IMR-90 (cell line): Measurements from ENCODE around the gene SLC2A11. TPM values are rescaled to one million over a fixed set of nuclear protein-coding genes. Genes with fewer than 3 reads are reported as not detected.

Source experiments
- ATAC-seq: fragments of 200-7000 bp; cut with Tn5 transposase; 2 replicates; pipeline ENCODE4 v1.9.1; 2020; ENCODE audit warnings: low read depth, mild to moderate bottlenecking, moderate library complexity
- BruUV-seq: library from RNA; stranded (reverse); fragments of 400-500 nt; replicated peaks from 2 replicates; lab custom pipeline; 2021; lab: Mats Ljungman, UMichigan
- CTCF ChIA-PET: fragments of 300-600 bp; formaldehyde crosslinking; extraction: SDS; loops from one replicate; lab custom pipeline; 2021; ENCODE audit warnings: antibody characterized with exemption; lab: Yijun Ruan, JAX
- POLR2A ChIA-PET: fragments of 300-600 bp; sonication (Branson Sonifier 250); formaldehyde crosslinking; loops from one replicate; lab custom pipeline; 2022; ENCODE audit warnings: antibody characterized with exemption; ENCODE audit not compliant: unreplicated experiment; lab: Charles Lee
- DNase-seq: peaks from one replicate; pipeline ENCODE4 v3.0.0; 2013
- H2AFZ ChIP-seq: replicated peaks from 2 replicates; pipeline ENCODE3; 2013; ENCODE audit warnings: low read length, mild to moderate bottlenecking; ENCODE audit not compliant: poor library complexity
- H2AK5ac ChIP-seq: 2 replicates; pipeline ENCODE4 v1.6.1; 2013; ENCODE audit warnings: low read depth, low read length, inconsistent platforms
- H2AK9ac ChIP-seq: replicated peaks from 2 replicates; pipeline ENCODE3; 2013; ENCODE audit warnings: mild to moderate bottlenecking, low read depth, low read length, moderate library complexity; ENCODE audit not compliant: poor library complexity
- H2BK120ac ChIP-seq: 2 replicates; pipeline ENCODE4 v1.6.1; 2013; ENCODE audit warnings: low read depth, low read length, inconsistent platforms
- H2BK15ac ChIP-seq: 3 replicates; pipeline ENCODE4 v1.6.1; 2013; ENCODE audit warnings: low read depth, low read length, inconsistent platforms
- H2BK20ac ChIP-seq: 2 replicates; pipeline ENCODE4 v1.6.1; 2013; ENCODE audit warnings: low read depth, mild to moderate bottlenecking, inconsistent platforms, low read length, moderate library complexity
- H2BK5ac ChIP-seq: 2 replicates; pipeline ENCODE4 v1.6.1; 2013; ENCODE audit warnings: mild to moderate bottlenecking, low read depth, low read length, inconsistent platforms; ENCODE audit not compliant: poor library complexity, severe bottlenecking
- H3K14ac ChIP-seq: replicated peaks from 2 replicates; pipeline ENCODE4 v1.6.1; 2013; ENCODE audit warnings: low read depth, low read length, inconsistent platforms
- H3K18ac ChIP-seq: 2 replicates; pipeline ENCODE4 v1.6.1; 2013; ENCODE audit warnings: low read depth, low read length, control low read depth
- H3K23ac ChIP-seq: 2 replicates; pipeline ENCODE4 v1.6.1; 2013; ENCODE audit warnings: low read depth, low read length, inconsistent platforms
- H3K27ac ChIP-seq: 2 replicates; pipeline ENCODE4 v1.5.1; 2013; ENCODE audit warnings: mild to moderate bottlenecking, control low read depth, low read length; ENCODE audit not compliant: insufficient read depth
- H3K27me3 ChIP-seq: 2 replicates; pipeline ENCODE4 v1.6.1; 2013; ENCODE audit warnings: low read length; ENCODE audit not compliant: control insufficient read depth, insufficient read depth
- H3K36me3 ChIP-seq: 2 replicates; pipeline ENCODE4 v1.6.1; 2013; ENCODE audit warnings: low read length, mixed read lengths; ENCODE audit not compliant: control insufficient read depth, insufficient read depth
- H3K4ac ChIP-seq: 2 replicates; pipeline ENCODE4 v1.6.1; 2013; ENCODE audit warnings: low read depth, low read length, inconsistent platforms
- H3K4me1 ChIP-seq: 2 replicates; pipeline ENCODE4 v1.6.1; 2013; ENCODE audit warnings: low read length, mixed read lengths; ENCODE audit not compliant: control insufficient read depth, insufficient read depth
- H3K4me2 ChIP-seq: 2 replicates; pipeline ENCODE4 v1.6.1; 2013; ENCODE audit warnings: low read depth, mild to moderate bottlenecking, control low read depth, low read length, moderate library complexity
- H3K4me3 ChIP-seq: 2 replicates; pipeline ENCODE4 v1.5.1; 2013; ENCODE audit warnings: low read depth, mild to moderate bottlenecking, control low read depth, low read length, moderate library complexity; ENCODE audit not compliant: insufficient read depth
- H3K56ac ChIP-seq: 2 replicates; pipeline ENCODE4 v1.6.1; 2013; ENCODE audit warnings: low read length, inconsistent platforms; ENCODE audit not compliant: insufficient read depth; ENCODE audit errors: extremely low read depth
- H3K79me1 ChIP-seq, 2 experiments: 2 replicates each; pipeline ENCODE4 v1.6.1; 2013; ENCODE audit warnings: low read length in 2 of 2, inconsistent platforms in 1 of 2, low read depth in 1 of 2
- H3K9ac ChIP-seq: 2 replicates; pipeline ENCODE4 v1.6.1; 2013; ENCODE audit warnings: low read depth, low read length, control low read depth
- H3K9me1 ChIP-seq: 2 replicates; pipeline ENCODE4 v1.6.1; 2013; ENCODE audit warnings: low read length, inconsistent platforms; ENCODE audit not compliant: insufficient read depth
- H3K9me3 ChIP-seq: 2 replicates; pipeline ENCODE4 v1.6.1; 2013; ENCODE audit warnings: low read length; ENCODE audit not compliant: control insufficient read depth, insufficient read depth
- H4K20me1 ChIP-seq: 2 replicates; pipeline ENCODE4 v1.6.1; 2013; ENCODE audit warnings: low read length, inconsistent platforms; ENCODE audit not compliant: insufficient read depth
- H4K5ac ChIP-seq: 2 replicates; pipeline ENCODE4 v1.6.1; 2013; ENCODE audit warnings: mild to moderate bottlenecking, low read depth, low read length, control low read depth
- H4K8ac ChIP-seq, 2 experiments: 2 replicates each; pipeline ENCODE4 v1.6.1; 2013; ENCODE audit warnings: low read depth in 2 of 2, low read length in 2 of 2, control low read depth in 1 of 2, inconsistent platforms in 1 of 2
- H4K91ac ChIP-seq: 2 replicates; pipeline ENCODE4 v1.6.1; 2013; ENCODE audit warnings: low read depth, low read length, inconsistent platforms; ENCODE audit not compliant: insufficient read depth
- BHLHE40 ChIP-seq: fragments of 150-350 bp; IDR thresholded peaks from 2 replicates; pipeline ENCODE4 v1.6.1; 2016; ENCODE audit warnings: mild to moderate bottlenecking, low read depth, low read length
- CEBPB ChIP-seq: IDR thresholded peaks from 2 replicates; pipeline ENCODE4 v1.6.1; 2012; ENCODE audit warnings: low read depth, low read length, improper control_type of control experiment
- FOS ChIP-seq: fragments of 150-350 bp; IDR thresholded peaks from 2 replicates; pipeline ENCODE4 v1.6.1; 2016; ENCODE audit warnings: low read depth, low read length
- MAZ ChIP-seq: IDR thresholded peaks from 2 replicates; pipeline ENCODE4 v1.6.1; 2012; ENCODE audit warnings: low read depth, mild to moderate bottlenecking, low read length, improper control_type of control experiment, moderate library complexity, borderline replicate concordance
- MXI1 ChIP-seq: IDR thresholded peaks from 2 replicates; pipeline ENCODE4 v1.6.1; 2012; ENCODE audit warnings: low read depth, mild to moderate bottlenecking, low read length, moderate library complexity, borderline replicate concordance
- POLR2A ChIP-seq: IDR thresholded peaks from 2 replicates; pipeline ENCODE4 v1.6.1; 2012; ENCODE audit warnings: mild to moderate bottlenecking, low read depth, low read length
- RAD21 ChIP-seq: IDR thresholded peaks from 2 replicates; pipeline ENCODE4 v1.6.1; 2012; ENCODE audit warnings: low read length, improper control_type of control experiment
- SMC3 ChIP-seq: fragments of 150-350 bp; IDR thresholded peaks from 2 replicates; pipeline ENCODE4 v1.6.1; 2016; ENCODE audit warnings: low read depth, mild to moderate bottlenecking, antibody characterized with exemption, low read length, moderate library complexity
- WGBS, 2 experiments: methylation state at CpG; one replicate each; pipeline versions ENCODE4 v1.1.5 to v1.1.7; 2013; ENCODE audit warnings: missing lambda C conversion rate in 2 of 2; ENCODE audit not compliant: insufficient read length in 1 of 2; ENCODE audit errors: extremely low coverage in 2 of 2; 5-methylcytosine and 5-hydroxymethylcytosine counted together
- dilution Hi-C: fragments of 300-500 bp; cut with HindIII; formaldehyde crosslinking; loops from one replicate; pipeline ENCODE4 v1.14.3; 2018; ENCODE audit warnings: low sequenced_read_pairs; ENCODE audit not compliant: unreplicated experiment
- in situ Hi-C: fragments of 300-500 bp; cut with MboI; formaldehyde crosslinking; loops from 3 replicates; pipeline ENCODE4 v1.14.3; 2019; ENCODE audit warnings: low sequenced_read_pairs, inconsistent platforms, mixed read lengths
- intact Hi-C: fragments of 100-400 bp; cut with micrococcal nuclease; formaldehyde crosslinking; loops from 2 replicates; pipeline ENCODE4 v1.10.0; 2022
- polyA plus RNA-seq, 3 experiments: library from polyadenylated mRNA; depleted of rRNA; stranded (reverse); fragments of >200 nt; gene quantifications; 2 replicates each; pipeline ENCODE4 v1.2.3, GENCODE V29; 2012; ENCODE audit warnings: low replicate concordance in 1 of 3
- total RNA-seq: library from RNA; depleted of rRNA; stranded (reverse); fragments of >200 nt; gene quantifications from 2 replicates; pipeline ENCODE4 v1.2.3, GENCODE V29; 2012
- TF ChIP-seq, protein P1 (sequence below): fragments of 150-350 bp; IDR thresholded peaks from 2 replicates; pipeline ENCODE4 v1.6.1; 2016; ENCODE audit warnings: low read depth, mild to moderate bottlenecking, low read length, moderate library complexity, borderline replicate concordance
- TF ChIP-seq, protein P2 (sequence below): fragments of 150-350 bp; IDR thresholded peaks from 2 replicates; pipeline ENCODE4 v1.6.1; 2017; ENCODE audit warnings: mild to moderate bottlenecking, antibody characterized with exemption, low read length, low read depth

The SLC2A11 gene
- total and polyA plus RNA-seq, 2 of the 4 experiments (the other 2 are of a cell fraction), result 3.2 to 8.7 TPM

DNA sequence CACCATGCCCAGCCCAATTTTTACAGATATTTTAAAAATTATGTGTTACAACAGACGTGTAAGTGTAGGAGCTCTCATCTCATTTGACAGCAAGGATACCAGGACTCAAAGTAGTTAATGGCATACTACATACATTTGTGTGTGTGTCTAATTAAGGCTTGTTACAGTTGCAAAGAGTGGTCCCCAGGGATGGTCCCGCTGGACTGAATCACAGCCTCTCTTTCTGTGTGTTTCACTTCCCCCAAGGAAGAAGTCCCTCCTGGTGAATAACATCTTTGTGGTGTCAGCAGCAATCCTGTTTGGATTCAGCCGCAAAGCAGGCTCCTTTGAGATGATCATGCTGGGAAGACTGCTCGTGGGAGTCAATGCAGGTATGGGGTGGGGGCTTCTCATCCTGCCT is 17.2 kb downstream of the SLC2A11 start:
- H3K23ac ChIP-seq, result no peak overlapping the region
- intact Hi-C loops, result no loop called here
- H3K27ac ChIP-seq, result no peak overlapping the region
- peak overlapping the region; percentile 77 for H2AK9ac ChIP-seq
- no peak overlapping the region for H2BK20ac ChIP-seq
- no peak overlapping the region for H4K5ac ChIP-seq
- H2AK5ac ChIP-seq, result no peak overlapping the region
- ChIA-PET POLR2A (no interaction called here), CTCF (interaction anchor here (0.6 kb wide), 1 partner anchor 15 kb away, joined by 3 read pairs; no protein-coding TSS in a partner anchor)
- no peak overlapping the region for H3K4me2 ChIP-seq
- H3K27me3 ChIP-seq, result no peaks in the 10 kb centered on the region
- no peak overlapping the region for H2AFZ ChIP-seq
- H2BK120ac ChIP-seq, result no peak overlapping the region
- no peaks in the 10 kb centered on the region for H3K4me1 ChIP-seq
- peaks cover 8% of the 10 kb centered on the region; the same call in 1 of the 2 replicates for H3K9me1 ChIP-seq
- no peaks in the 10 kb centered on the region for H3K79me1 ChIP-seq
- H3K9me3 ChIP-seq, result no peaks in the 10 kb centered on the region
- H3K4me3 ChIP-seq, result no peak overlapping the region
- H3K14ac ChIP-seq, result no peak overlapping the region
- BruUV-seq, result no TSS peak
- H3K56ac ChIP-seq, result no peak overlapping the region
- dilution Hi-C loops, result no loop called here
- in situ Hi-C loops, result loop anchor here (5.0 kb wide), 1 partner anchor 62 kb away; no protein-coding TSS in a partner anchor
- H3K4ac ChIP-seq, result no peak overlapping the region
- DNase-seq (no peak), ATAC-seq (no peak)
- no peak overlapping the region for H2BK5ac ChIP-seq
- WGBS, 2 experiments, result 83% methylated on average over 1 of the region's 4 CpGs; no CpG with 5 or more reads in 1 of the 2 experiments
- no peak overlapping the region for H3K9ac ChIP-seq
- no peak overlapping the region for H4K91ac ChIP-seq
- peaks cover 2% of the 10 kb centered on the region for H3K36me3 ChIP-seq
- no peaks in the 10 kb centered on the region for H4K20me1 ChIP-seq
- TF ChIP-seq, protein P1, sequence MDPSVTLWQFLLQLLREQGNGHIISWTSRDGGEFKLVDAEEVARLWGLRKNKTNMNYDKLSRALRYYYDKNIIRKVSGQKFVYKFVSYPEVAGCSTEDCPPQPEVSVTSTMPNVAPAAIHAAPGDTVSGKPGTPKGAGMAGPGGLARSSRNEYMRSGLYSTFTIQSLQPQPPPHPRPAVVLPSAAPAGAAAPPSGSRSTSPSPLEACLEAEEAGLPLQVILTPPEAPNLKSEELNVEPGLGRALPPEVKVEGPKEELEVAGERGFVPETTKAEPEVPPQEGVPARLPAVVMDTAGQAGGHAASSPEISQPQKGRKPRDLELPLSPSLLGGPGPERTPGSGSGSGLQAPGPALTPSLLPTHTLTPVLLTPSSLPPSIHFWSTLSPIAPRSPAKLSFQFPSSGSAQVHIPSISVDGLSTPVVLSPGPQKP, result no peak
- TF ChIP-seq SMC3, result no peak
- no peak for TF ChIP-seq MXI1
- no peak for TF ChIP-seq BHLHE40
- no peak for TF ChIP-seq FOS
- TF ChIP-seq CEBPB, result no peak
- TF ChIP-seq POLR2A, result no peak
- TF ChIP-seq, protein P2, sequence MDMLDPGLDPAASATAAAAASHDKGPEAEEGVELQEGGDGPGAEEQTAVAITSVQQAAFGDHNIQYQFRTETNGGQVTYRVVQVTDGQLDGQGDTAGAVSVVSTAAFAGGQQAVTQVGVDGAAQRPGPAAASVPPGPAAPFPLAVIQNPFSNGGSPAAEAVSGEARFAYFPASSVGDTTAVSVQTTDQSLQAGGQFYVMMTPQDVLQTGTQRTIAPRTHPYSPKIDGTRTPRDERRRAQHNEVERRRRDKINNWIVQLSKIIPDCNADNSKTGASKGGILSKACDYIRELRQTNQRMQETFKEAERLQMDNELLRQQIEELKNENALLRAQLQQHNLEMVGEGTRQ, result no peak
- no peak for TF ChIP-seq RAD21
- no peak for TF ChIP-seq MAZ
- H2BK15ac ChIP-seq, result no peak overlapping the region
- H3K18ac ChIP-seq, result no peak overlapping the region
- H4K8ac ChIP-seq, result no peak overlapping the region
